ENCODE data around the gene MGMT. TPM values are rescaled to one million over a fixed set of nuclear protein-coding genes. Genes with fewer than 3 reads are reported as not detected.
"Not testable (repeated sequence)": the region's sequence is repeated elsewhere in the genome, so short reads cannot be mapped to it uniquely, and the experiment has no call there.

Gene MGMT
- total RNA-seq, 1 donor from 2014 or later, result 20.8 TPM

- Mint-ChIP-seq H3K27ac (ENCODE audit: unreplicated experiment) (no peak overlapping the region), H3K27me3 (ENCODE audit: unreplicated experiment) (no peaks in the 10 kb centered on the region), H3K4me3 (ENCODE audit: unreplicated experiment) (no peak overlapping the region), H3K9me3 (ENCODE audit: unreplicated experiment) (peaks cover 3% of the 10 kb centered on the region), H3K36me3 (ENCODE audit: unreplicated experiment) (no peaks in the 10 kb centered on the region), H3K4me1 (ENCODE audit: unreplicated experiment) (no peaks in the 10 kb centered on the region)
- no peak for TF ChIP-seq CTCF (IDR thresholded peaks at IDR 0.05)
- peak; percentile 68 for DNase-seq (ENCODE audit: extremely low spot score, unreplicated experiment)
These were observed 42.1 kb upstream of the MGMT start for GRCh38 chr10:129424978-129425377.

GRCh38 chr10:129426606-129427005, 40.4 kb upstream of the MGMT start:
- TF ChIP-seq CTCF (IDR thresholded peaks at IDR 0.05), result no peak
- Mint-ChIP-seq H3K27ac (ENCODE audit: unreplicated experiment) (no peak overlapping the region), H3K4me1 (ENCODE audit: unreplicated experiment) (no peaks in the 10 kb centered on the region), H3K27me3 (ENCODE audit: unreplicated experiment) (no peaks in the 10 kb centered on the region), H3K36me3 (ENCODE audit: unreplicated experiment) (no peaks in the 10 kb centered on the region), H3K9me3 (ENCODE audit: unreplicated experiment) (peaks cover 3% of the 10 kb centered on the region), H3K4me3 (ENCODE audit: unreplicated experiment) (no peak overlapping the region)
- DNase-seq (ENCODE audit: extremely low spot score, unreplicated experiment), result no peak

GRCh38 chr10:129433266-129433665, 33.8 kb upstream of the MGMT start:
- no peaks in the 10 kb centered on the region for H3K36me3 Mint-ChIP-seq (ENCODE audit: unreplicated experiment)
- no peak overlapping the region for H3K27ac Mint-ChIP-seq (ENCODE audit: unreplicated experiment)
- peaks cover 7% of the 10 kb centered on the region for H3K9me3 Mint-ChIP-seq (ENCODE audit: unreplicated experiment)
- H3K4me3 Mint-ChIP-seq (ENCODE audit: unreplicated experiment), result no peak overlapping the region
- peak; percentile 60 for DNase-seq (ENCODE audit: extremely low spot score, unreplicated experiment)
- no peaks in the 10 kb centered on the region for H3K4me1 Mint-ChIP-seq (ENCODE audit: unreplicated experiment)
- H3K27me3 Mint-ChIP-seq (ENCODE audit: unreplicated experiment), result no peaks in the 10 kb centered on the region
- TF ChIP-seq CTCF (IDR thresholded peaks at IDR 0.05), result no peak

- not testable (repeated sequence) for H3K4me1 Mint-ChIP-seq (ENCODE audit: unreplicated experiment); H3K9me3 Mint-ChIP-seq (ENCODE audit: unreplicated experiment); H3K4me3 Mint-ChIP-seq (ENCODE audit: unreplicated experiment); H3K27me3 Mint-ChIP-seq (ENCODE audit: unreplicated experiment); H3K27ac Mint-ChIP-seq (ENCODE audit: unreplicated experiment); DNase-seq (ENCODE audit: extremely low spot score, unreplicated experiment); H3K36me3 Mint-ChIP-seq (ENCODE audit: unreplicated experiment)
These were observed 31.3 kb upstream of the MGMT start for GRCh38 chr10:129435724-129436123.

GRCh38 chr10:129438024-129438423, 29.0 kb upstream of the MGMT start:
- no peak for TF ChIP-seq CTCF (IDR thresholded peaks at IDR 0.05)
- no peaks in the 10 kb centered on the region for H3K4me1 Mint-ChIP-seq (ENCODE audit: unreplicated experiment)
- no peaks in the 10 kb centered on the region for H3K27me3 Mint-ChIP-seq (ENCODE audit: unreplicated experiment)
- H3K27ac Mint-ChIP-seq (ENCODE audit: unreplicated experiment), result no peak overlapping the region
- no peaks in the 10 kb centered on the region for H3K36me3 Mint-ChIP-seq (ENCODE audit: unreplicated experiment)
- no peak overlapping the region for H3K4me3 Mint-ChIP-seq (ENCODE audit: unreplicated experiment)
- H3K9me3 Mint-ChIP-seq (ENCODE audit: unreplicated experiment), result peaks cover 3% of the 10 kb centered on the region
- DNase-seq (ENCODE audit: extremely low spot score, unreplicated experiment), result no peak

- DNase-seq (ENCODE audit: extremely low spot score, unreplicated experiment), result no peak
- Mint-ChIP-seq H3K9me3 (ENCODE audit: unreplicated experiment) (peaks cover 3% of the 10 kb centered on the region), H3K27me3 (ENCODE audit: unreplicated experiment) (no peaks in the 10 kb centered on the region), H3K36me3 (ENCODE audit: unreplicated experiment) (no peaks in the 10 kb centered on the region), H3K4me3 (ENCODE audit: unreplicated experiment) (no peak overlapping the region), H3K27ac (ENCODE audit: unreplicated experiment) (no peak overlapping the region), H3K4me1 (ENCODE audit: unreplicated experiment) (no peaks in the 10 kb centered on the region)
- TF ChIP-seq CTCF (IDR thresholded peaks at IDR 0.05), result no peak
These were observed 26.8 kb upstream of the MGMT start for GRCh38 chr10:129440247-129440646.
